CD4-positive, alpha-beta T cell treated with Interleukin-4 for 1 hour (primary cell): ENCODE data around the gene SOX18.
A peak's percentile ranks its signal among the peaks of the same experiment; 100 is the strongest.
"Not testable (repeated sequence)": the region's sequence is repeated elsewhere in the genome, so short reads cannot be mapped to it uniquely, and the experiment has no call there.

ENCODE experiments used
- DNase-seq, 2 donors: peaks; one replicate each; pipeline ENCODE4 v3.0.0-alpha.2; 2020 to 2022

SOX18 gene

GRCh38 chr20:64049060-64049877 is at the start of gene SOX18:
Gene SOX18 (minus strand): TSS chr20:64049639. CDS start chr20:64049516, 123 bp downstream.
- no peak for DNase-seq

- DNase-seq: no peak
Measured at GRCh38 chr20:64098471-64099013, 49.1 kb upstream of the SOX18 start.

GRCh38 chr20:64096535-64096934 is 47.1 kb upstream of the SOX18 start:
- DNase-seq: no peak

GRCh38 chr20:64095927-64096326 is 46.5 kb upstream of the SOX18 start:
- no peak for DNase-seq

GRCh38 chr20:64095455-64095854 is 46.0 kb upstream of the SOX18 start:
- DNase-seq: no peak

GRCh38 chr20:64093013-64093503 is 43.6 kb upstream of the SOX18 start:
- no peak for DNase-seq

DNA sequence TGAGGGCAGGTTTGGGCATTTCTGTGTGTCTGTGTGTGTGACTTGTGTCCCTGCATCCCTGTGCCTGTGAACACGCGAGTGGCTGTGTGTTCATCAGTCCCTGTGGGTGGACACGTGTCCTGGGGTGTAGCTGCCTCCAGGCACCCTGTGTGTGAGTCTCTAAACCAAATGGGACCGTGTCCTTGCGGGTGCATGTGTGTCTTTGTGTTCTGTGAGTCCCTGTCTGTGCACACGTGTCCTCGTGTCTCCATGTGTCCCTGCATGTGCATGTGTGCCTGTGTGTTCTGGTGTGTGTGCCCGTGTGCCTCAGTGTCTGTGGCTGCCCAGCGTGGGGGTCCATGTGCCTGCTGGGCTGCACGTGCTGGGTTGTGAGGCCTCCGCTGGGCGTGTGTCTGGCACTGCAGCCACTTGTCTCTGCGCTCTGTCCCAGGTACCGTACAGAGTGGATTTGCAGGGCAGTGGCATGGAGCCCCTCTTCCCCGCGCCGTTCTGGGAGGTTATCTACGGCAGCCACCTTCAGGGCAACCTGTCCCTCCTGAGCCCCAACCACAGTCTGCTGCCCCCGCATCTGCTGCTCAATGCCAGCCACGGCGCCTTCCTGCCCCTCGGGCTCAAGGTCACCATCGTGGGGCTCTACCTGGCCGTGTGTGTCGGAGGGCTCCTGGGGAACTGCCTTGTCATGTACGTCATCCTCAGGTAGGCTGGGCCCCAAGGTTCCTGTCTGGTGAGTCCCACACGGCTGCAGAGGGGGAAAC is 43.0 kb upstream of the SOX18 start:
- DNase-seq: no peak

GRCh38 chr20:64091770-64092169 is 42.3 kb upstream of the SOX18 start:
- no peak for DNase-seq

GRCh38 chr20:64091340-64091739 is 41.9 kb upstream of the SOX18 start:
- no peak for DNase-seq

DNA sequence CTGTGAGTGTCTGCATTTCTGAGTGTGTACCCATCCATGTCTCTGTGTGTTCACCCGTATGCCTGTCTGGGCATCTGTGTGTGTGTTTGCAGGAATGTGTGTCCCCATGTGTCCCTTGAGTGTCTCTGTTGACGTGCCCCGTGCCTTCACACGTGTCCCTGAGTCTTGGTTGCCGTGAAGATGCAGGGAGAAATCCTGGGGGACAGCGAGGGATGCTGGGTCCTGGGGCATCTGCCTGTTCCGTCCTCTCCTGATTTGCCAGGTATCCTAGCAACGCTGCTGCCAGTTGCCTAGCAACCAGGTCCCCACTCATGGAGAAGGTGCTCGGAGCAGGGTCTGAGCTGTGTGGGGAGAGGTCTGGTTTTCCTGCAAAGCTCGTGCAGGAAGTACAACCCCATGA is 40.7 kb upstream of the SOX18 start:
- DNase-seq: no peak

DNA sequence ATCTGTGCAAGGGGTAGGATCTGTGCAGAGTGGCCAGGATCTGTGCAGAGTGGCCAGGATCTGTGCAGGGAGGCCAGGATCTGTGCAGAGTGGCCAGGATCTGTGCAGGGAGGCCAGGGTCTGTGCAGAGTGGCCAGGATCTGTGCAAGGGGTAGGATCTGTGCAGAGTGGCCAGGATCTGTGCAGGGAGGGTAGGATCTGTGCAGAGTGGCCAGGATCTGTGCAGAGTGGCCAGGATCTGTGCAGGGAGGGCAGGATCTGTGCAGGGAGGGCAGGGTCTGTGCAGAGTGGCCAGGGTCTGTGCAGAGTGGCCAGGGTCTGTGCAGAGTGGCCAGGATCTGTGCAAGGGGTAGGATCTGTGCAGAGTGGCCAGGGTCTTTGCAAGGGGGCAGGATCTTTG is 39.1 kb upstream of the SOX18 start:
- DNase-seq: not testable (repeated sequence)

DNA sequence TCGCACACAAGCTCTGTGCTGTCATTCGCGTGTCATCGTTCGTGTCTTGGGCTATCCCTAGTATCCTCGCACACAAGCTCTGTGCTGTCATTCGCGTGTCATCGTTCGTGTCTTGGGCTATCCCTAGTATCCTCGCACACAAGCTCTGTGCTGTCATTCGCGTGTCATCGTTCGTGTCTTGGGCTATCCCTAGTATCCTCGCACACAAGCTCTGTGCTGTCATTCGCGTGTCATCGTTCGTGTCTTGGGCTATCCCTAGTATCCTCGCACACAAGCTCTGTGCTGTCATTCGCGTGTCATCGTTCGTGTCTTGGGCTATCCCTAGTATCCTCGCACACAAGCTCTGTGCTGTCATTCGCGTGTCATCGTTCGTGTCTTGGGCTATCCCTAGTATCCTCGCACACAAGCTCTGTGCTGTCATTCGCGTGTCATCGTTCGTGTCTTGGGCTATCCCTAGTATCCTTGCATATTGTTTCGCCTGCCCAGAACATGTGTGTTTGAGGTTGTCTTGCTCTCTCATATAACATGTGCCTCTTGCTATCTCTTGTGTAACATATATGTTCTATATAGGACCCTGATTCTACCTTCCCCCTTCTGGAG is 37.9 kb upstream of the SOX18 start:
- not testable (repeated sequence) for DNase-seq

GRCh38 chr20:64086801-64087200 is 37.4 kb upstream of the SOX18 start:
- no peak for DNase-seq

GRCh38 chr20:64084685-64085152 is 35.3 kb upstream of the SOX18 start:
- peak in 1 of 2 donors; percentile 40 for DNase-seq

DNA sequence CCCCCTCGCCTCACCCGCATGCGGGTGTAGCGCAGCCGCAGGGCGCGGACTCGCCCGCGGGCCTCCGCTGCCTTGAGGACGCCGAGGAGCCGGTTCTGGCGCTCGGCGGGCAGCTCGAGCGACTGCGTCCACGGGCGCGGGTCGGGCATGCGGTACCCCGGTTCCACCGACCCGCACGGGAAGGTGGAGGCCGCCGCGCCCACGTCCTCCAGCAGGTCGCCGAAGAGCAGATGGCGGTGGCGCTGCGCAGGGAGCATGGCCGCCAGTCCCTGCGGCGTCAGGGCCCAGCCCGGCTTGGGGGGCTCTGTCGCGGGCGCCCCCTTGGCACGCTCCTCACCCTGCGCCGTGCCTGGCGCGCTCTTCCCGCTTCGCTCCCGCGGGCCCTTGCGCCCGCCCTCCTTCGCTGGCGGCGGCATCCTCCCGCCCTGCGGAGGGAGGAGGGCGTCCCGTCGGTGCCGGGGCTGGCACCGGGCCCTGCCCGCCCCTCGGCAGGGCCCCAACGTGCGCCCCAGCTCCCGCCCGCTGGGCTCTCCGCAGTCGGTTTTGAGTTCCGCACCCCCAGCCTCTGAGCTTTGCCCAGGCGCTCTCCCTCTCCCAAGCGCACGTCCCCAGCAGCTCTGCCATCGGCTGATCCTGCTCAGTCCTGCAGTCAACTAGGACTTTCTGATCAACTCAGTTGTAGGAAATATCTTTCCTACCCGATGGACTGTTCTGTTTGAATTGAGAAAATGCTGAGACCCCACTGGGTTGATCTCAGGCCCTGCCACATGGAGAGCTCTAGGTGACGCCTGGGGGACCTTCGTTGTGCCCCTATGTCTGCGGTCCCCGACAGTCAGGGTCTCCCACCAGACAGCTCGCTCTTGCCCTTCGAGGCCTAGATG is 34.6 kb upstream of the SOX18 start, which contains the start of gene LKAAEAR1:
Gene LKAAEAR1, minus strand, starts transcription at position 595 of the 881 bp plus-strand sequence. Its CDS starts 179 bp downstream, at position 416.
- DNase-seq: no peak

DNA sequence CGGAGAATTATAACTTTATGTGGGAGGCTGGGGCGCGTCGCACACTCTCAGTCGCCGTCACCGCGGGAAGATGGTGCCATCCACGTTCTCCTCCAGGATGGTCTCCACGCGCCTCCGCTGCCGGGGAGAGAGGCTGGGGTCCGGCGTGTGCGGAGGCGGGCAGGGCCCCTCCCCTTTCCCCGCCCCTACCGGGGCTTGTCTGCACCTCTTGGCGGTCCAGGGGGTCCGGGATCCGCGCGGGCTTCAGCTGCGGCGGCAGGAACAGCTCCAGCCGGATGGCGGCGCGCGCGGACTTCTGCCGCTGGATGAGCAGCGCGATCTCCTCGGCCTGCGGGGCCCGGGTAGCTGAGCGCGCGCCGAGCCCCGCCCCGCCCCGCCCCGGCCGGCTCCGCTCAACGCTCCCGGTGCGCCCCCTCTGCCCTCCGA is 34.0 kb upstream of the SOX18 start:
- DNase-seq: peak; percentile 72 to 76

- DNase-seq: no peak
Measured at GRCh38 chr20:64082820-64083377, 33.5 kb upstream of the SOX18 start.

- no peak for DNase-seq
Measured at GRCh38 chr20:64082126-64082731, 32.8 kb upstream of the SOX18 start.

DNA sequence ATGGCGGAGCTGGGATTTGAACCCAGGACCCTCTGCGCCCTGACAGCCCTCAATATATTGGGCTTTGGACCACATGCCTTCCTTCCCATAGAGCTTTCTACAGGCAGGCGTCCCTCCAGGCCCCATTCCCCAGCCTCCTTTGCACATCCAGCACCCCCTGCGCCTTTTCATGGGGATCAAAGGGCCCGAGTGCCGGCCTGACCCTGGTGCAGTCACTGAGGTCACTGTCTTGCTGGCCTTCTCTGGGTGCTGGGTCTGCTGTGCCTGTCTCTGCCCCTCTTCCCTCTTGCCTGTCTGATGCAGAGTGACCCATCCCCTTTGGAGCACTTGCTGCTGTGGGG is 32.2 kb upstream of the SOX18 start:
- DNase-seq: no peak

DNA sequence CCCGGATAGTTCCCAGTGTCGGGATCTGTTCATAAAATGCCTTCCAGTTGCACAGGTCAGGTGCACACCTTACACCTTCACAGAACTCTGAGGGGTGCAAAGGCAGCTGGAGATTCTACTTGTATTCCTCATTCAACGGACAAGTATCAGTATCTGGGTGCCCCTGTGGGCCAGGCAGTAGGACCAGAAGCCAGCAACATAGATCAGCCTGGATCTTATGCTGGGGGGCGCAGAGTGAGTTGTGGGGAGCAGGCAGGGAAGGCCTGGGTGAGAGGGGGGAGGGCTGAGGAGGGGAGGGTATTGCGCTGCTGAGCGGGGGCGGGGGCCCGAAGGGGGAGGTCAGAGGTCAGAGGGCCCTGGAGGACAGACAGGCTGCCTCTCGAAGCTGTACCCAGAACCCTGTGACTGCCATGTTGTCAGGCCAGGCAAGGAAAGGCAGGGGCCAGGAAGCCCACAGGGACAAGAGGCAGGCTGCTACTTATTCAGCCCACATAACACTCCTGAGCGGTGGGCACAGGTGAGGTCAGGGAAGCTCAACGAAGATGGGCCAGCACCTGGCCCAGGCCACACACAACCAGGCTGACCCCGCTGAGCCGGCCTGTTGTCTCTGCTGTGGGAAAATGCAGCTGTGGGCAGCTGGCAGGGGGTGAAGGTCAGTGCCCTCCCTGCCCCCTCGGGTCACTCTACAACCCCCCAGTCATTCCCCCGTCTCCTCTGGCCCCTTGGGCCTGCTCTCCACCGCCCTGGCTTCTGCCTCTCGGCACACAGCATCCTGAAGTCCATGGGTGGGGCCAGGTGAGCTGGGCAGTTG is 31.6 kb upstream of the SOX18 start:
- DNase-seq: no peak
